ENCODE data around the gene SLC37A4.
A peak's percentile ranks its signal among the peaks of the same experiment; 100 is the strongest.
"Not testable (repeated sequence)": the region's sequence is repeated elsewhere in the genome, so short reads cannot be mapped to it uniquely, and the experiment has no call there.

The SLC37A4 gene

DNA sequence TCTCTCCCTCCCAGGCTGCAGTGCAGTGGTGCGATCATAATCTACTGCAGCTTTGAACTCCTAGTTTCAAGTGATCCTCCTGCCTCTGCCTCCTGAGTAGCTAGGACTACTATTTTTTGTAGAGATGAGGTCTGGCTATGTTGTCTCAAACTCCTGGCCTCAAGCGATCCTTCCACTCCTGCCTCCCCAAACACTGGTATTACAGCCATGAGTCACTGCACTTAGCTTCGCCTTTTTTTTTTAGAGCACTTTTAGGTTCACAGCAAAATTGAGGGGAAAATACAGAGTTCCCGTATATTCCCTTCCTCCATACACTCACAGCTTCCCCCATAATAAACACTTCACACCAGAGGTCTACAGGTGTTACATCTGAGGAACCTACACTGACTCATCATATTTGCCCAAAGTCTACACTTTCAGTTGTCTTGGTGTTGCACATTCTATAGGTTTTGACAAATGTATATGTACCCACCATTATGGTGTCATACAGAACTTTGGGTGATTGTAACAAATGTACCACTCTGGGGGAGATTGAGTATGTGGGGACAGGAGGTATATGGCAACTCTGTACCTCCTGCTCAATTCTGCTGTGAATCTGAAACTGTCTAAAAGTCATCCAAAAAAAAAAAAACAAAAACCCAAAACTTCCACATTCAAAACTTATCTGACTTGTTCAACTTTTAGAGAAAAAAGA is 11.3 kb upstream of the SLC37A4 start:
- no peak for DNase-seq

DNA sequence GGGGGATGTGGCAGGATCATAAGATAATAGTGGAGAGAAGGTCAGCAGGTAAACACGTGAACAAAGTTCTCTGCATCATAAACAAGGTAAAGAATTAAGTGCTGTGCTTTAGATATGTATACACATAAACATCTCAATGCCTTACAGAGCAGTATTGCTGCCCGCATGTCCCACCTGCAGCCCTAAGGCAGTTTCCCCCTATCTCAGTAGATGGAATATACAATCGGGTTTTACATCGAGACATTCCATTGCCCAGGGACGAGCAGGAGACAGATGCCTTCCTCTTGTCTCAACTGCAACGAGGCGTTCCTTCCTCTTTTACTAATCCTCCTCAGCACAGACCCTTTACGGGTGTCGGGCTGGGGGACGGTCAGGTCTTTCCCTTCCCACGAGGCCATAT is 8.8 kb upstream of the SLC37A4 start:
- not testable (repeated sequence) for DNase-seq

DNA sequence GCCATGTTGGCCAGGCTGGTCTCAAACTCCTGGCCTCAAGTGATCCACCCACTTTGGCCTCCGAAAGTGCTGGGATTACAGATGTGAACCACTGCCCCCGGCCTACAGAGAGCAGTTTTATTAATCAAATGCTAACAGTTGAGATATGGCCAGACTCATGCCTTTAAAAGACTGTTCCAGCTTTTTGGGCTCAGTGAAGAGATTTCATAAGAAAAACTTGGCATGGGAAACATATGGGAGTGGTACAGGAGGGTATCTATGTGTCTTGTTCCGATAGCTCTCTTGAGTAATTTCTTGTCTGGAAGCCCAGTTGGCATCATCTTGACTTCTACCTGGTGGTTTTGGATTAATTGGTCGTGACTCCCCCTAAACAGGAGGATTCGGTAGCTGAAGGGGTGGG is 8.2 kb upstream of the SLC37A4 start:
- DNase-seq = no peak

DNA sequence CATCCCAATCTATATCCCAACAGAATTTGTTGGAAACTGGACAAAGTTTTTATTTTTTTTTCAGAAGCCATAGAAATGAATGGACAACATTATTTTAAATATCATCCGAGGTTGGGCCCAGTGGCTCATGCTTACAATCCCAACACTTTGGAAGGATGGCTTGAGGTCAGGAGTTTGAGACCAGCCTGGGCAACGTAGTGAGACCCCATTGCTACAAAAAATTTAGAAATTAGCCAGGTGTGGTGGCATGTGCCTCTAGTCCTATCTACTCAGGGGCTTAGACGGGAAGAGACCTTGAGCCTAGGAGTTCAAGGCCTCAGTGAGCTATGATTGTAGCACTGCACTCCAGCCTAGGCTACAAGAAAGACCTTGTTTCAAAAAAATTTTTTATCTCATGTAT is 4.1 kb upstream of the SLC37A4 start:
- no peak for DNase-seq

DNA sequence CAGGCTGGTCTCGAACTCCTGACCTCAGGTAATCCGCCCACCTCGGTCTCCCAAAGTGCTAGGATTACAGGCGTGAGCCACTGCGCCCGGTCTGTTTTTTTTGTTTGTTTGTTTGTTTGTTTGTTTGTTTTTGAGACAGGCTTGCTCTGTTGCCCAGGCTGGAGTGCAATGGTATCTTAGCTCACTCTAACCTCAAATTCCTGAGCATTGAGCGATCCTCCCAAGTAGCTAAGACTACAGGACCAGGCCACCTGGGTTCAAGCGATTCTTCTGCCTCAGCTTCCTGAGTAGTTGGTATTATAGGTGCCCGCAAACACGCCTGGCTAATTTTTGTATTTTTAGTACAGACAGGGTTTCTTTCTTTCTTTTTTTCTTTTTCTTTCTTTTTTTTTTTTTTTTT is 2.7 kb upstream of the SLC37A4 start:
- not testable (repeated sequence) for DNase-seq

DNA sequence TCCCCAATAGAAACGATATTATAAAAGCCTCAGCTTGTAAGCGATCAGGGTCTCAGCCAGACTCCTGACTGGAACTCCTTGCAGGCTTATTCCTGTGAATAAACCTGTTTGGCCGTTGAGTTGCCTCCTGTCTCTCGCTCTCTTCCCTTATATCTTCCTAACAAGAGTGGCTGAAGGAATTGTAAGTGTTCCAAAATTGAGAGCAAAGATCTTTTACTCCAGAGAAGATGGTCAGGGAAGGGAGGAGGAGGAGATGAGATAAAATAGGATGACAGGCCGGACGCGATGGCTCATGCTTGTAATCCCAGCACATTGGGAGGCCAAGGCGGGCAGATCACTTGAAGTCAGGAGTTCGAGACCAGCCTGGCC is 1.2 kb upstream of the SLC37A4 start:
- DNase-seq = no peak

DNA sequence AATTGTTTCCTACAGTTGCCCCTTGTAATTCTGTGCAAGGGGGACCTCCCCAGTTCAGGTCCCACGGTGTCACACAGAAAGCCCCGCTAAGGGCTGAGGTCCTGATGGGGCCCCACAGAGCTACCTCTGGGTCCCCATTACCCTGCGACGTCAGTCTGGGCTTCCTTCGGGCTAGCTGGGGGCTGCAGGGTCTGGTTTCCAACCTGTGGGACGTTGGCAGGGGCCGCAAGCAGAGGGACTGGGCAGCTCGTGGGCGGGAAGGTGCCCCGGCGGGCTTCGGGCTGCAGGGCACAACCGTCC is 698 bp downstream of the SLC37A4 start:
- DNase-seq = no peak

DNA sequence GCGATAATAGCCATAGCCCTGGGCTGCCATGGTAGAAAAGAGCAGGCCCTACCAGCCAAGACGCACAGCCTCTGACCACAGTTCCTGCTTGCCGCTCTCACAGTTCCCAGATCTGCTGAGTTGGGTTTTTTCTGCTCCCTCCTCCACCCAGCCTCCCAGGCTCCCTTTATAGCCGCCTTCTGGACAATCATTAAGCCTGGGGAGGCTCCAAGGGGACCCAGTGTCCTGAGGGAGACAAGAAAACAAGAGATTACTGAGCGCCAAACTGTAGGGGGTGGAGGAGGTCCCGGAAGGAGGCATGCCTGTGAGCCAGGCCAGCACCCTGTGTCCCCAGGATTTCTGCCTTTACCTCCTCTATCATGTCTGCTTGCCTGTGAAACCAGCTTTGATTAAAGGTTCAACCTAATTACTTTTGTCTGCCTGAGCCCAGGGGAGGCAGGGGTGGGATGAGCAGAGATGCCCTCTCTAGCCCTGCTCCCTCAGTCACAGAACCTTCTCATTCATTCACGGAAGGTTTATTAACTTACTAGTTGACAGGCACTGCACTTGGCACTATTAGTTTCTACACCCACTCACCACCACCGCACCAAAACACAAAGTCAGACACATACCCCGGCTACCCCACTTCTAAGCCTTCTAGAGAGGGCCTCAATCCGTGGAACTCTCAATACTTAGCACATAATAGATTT is 1.2 kb downstream of the SLC37A4 start:
- peak; percentile 35 for DNase-seq

DNA sequence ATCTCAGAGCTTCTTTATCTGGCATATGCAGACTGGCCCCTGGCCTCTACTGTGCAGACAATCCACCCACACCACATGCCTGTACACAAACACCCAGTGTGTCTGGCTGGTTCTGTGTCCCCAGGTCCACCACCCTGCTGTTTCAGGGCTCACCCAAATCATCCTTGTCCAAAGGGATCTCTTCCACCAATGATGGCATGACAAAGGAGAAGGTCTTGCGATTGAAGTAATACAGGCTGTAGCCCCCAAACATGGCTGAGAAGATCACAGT is 1.7 kb downstream of the SLC37A4 start:
- DNase-seq = no peak

DNA sequence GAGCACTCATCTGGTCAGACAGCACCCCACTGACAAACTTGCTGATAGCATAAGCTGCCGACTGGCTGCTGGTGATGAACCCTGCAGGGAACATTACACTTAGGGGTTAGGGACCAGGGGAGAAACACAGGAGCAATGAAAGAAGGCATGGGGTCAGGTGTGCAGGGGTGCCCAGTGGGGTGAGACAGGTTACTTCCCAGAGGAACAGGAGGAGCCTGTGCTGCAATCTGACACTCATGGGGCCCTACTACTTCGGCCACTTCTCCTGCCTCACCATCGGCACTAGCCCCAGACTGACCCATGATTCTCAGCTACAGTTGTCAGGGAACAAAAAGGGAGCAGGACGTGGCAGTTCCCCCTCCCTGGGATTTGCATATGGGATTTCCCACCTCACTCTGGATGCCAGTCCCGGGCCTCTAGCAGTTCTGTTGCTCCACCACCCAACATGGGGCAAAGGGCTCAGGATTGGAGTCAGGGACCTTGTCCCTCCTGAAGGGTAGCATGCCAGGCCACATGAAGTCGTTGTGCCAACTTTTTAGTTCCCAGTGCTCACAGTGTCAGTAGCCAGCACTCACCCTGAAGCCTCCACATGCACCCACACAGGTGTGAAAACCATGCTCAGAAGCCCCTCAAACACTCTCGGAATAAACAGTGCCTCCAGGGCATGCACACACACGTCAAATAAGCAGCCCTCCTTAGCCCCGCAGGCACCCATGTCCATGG is 2.2 kb downstream of the SLC37A4 start:
- DNase-seq = no peak

DNA sequence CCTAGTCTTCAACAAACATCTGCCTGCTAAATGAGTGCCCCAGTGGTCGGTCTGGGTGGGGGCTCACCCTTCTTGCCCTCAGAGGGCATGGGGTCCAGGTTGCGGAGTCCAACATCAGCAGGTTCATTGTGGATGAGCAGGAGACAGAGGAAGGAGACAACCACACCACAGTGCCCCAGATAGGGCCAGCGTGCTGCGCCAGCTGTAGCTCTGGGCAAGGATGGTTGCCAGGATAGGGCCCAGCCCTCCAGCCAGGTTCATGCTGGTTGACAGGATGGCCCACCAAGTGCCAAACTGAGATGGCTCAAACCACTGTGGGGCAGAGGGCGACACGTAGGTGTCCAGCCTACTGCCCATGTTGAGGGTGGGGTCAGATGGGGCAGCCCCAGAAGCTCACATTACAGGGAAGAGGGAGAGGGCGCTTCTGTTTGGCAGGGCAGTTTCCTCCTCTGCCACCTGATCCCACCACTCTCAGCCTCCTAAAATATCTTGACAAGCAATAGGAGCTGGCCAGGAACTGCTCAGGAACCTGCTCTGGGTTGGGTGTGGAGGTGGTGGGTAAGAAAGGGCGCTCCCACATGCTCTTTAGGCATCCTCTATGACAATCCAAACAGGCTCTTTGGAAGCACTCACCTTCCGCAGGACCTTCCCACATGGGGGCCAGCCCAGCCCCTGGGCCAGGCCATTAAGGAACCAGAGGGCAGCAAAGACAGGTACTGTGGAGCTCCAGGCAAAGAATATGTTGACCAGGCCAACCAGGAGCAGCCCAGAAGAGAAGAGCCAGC is 2.9 kb downstream of the SLC37A4 start:
- no peak for DNase-seq

DNA sequence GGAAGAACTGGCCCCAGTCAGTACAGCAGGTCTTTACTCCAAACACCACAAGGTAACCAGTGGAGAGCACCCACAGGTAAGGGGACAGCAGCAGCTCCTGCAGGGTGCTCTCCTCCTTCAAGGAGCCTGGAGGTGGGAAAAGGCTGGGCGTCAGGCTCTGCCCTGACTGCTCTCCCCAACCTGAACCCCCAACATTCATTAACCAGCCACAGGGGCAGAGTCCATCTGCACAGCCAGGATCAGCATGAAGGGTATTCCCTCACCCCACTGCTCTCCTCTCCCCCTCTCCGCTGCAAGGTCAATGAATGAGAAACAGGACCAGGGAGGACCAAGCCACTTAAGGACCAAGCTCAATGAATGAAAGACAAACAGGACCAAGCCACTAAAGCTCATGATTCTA is 3.7 kb downstream of the SLC37A4 start:
- DNase-seq = no peak

DNA sequence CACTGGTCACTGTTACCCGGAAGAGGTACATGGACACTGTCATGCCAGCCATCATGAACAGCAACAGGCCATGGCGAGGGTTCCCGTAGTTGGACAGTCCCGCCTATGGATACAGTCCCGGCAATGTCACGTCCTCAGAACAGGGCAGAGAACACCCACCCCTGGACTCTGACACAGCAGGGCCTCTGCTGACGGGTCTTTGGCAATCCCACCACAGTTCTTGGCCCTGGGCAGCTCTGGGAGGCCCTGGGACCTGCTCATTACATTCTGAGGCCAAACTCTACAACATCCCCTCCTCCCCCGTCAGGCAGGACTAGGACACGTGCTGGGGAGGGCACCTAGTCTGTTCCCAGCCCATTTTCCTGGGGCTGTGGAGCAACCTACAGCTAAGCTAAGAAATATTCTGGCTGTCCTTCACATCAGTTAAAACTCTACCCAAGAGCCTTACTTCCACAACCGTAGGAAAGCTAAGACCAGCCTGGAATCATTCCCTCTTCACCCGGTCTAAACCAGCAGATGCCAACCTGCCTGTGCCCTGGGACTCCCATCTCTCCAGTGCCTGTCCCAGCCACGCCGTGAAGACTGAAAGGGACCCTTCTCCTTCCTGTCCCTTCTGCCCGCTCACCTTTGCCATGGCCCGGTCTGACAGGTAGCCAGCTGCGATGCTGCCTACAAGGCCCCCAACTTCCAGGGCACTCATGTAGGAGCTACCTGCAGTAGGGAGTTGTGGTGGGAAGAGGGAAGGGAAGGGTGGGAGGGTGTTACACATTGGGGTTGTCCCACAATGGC is 4.5 kb downstream of the SLC37A4 start:
- DNase-seq = no peak

DNA sequence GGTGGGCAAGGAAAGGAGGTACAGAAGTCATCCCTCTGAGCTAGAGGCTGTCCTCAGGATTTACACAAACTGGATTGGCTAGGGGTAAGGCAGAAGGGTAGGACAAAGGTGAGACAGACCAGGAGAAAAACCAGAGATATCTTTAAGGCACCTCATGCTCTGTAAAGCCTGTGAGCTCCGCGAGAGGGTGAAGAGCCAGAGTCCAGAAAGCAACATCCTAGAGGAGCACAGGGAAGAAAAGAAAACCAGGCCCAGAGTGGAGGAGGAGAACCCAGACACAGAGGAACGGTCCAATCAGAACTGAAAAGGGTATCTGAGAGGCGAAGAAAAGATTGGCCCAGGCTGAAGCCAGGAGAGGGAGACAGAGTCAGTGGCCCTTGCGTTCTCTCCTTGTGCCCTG is 5.1 kb downstream of the SLC37A4 start:
- DNase-seq = no peak

DNA sequence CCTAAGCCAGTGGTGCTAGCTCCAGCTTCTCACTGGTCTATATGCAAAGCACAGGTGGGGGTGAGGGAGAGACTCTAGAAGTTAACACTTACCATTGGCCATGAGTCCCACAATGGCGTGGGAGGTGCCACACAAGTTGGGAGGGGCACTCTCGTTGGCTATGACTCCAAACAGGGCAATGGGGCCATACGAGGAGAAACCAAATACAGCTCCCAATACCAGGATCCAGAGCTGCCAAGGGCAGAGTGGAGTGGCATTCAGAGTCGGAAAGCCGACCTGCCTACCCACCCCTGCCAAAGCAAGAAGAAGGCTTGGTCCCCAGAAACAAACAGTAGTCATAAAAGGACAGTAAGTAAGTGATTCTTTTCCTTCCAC is 5.6 kb downstream of the SLC37A4 start:
- no peak for DNase-seq

DNA sequence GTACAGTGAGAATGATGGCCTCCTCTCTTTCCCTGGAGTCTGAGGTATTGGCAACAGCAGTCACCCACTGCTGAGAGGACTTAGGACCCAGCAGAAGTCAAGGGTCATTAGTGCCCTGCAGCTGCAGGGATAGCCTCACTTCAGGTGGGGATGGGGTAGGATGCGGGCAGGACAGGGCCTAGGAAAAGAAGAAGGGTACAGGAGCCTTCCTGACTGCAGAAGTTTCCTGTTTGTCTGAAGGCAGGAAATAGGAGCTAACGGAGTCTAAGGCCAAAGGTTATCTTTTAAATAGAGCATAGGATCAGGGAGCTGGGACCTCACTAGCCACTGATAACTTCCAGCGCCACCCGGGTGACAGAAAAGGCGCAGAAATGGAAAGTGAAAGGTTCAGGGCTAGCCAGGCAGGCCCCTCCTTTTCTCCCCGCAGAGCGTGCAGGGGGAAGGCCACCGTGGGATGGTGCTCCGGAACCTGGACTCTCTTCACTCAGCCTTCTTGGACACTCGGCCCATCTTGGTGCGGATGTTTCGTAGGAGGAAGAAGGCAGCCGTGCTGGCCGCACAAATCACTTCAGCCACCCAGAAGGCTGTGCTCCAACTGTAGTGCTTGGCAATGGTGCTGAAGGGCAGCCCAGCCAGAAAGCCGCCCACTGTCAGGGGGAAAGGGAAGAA is 6.1 kb downstream of the SLC37A4 start:
- DNase-seq = no peak

DNA sequence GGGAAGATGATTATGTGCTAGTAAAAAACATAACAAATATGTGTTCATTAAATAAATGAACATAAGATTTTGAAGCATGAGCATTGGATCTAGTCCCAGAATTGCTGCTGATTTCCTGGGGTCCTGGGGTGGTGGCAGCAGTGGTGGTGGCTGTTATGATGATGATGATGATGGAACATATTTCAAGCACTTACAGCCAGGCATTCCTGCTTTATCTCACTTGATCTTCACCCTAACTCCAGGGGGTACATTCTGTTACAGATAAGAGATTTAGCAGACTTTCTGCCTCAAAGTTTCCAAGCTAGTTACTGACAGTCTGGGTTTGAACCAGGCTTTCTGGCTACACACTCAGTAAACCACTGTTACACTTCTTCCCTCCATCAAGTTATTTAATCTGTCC is 6.9 kb downstream of the SLC37A4 start:
- no peak for DNase-seq

DNA sequence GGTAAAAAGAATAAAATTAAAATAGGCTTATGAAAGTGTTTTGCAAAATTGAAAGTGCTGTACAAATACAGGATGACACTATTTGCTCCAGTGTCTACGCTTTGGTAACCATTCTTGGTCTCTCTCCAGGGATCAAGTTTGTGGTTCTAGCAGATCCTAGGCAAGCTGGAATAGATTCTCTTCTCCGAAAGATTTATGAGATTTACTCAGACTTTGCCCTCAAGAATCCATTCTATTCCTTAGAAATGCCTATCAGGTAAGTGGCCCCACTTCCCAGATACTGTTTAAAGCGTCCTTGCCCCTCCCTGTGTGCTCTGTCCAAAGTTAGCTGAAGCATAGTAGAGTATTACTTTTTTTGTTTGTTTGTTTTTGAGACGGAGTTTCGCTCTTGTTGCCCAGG is 9.0 kb downstream of the SLC37A4 start:
- DNase-seq = no peak

DNA sequence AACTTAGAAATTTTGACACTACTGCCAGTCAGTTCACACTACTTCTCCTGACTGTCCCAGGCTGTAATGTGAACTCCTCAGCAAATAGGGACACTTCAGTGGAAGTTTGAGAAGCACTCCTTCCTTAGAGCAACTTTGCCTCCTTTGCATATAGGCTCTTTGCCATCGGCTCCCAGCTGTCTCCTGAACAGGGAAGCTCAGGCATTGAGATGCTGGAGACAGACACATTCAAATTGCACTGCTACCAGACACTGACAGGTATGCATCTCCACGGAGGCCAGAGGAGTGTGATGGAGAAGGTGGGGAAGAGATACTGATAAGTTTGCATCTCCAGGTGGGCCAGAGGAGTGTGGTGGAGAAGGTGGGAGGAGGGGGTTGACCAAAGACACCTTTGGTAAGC is 10.7 kb downstream of the SLC37A4 start:
- DNase-seq = no peak

DNA sequence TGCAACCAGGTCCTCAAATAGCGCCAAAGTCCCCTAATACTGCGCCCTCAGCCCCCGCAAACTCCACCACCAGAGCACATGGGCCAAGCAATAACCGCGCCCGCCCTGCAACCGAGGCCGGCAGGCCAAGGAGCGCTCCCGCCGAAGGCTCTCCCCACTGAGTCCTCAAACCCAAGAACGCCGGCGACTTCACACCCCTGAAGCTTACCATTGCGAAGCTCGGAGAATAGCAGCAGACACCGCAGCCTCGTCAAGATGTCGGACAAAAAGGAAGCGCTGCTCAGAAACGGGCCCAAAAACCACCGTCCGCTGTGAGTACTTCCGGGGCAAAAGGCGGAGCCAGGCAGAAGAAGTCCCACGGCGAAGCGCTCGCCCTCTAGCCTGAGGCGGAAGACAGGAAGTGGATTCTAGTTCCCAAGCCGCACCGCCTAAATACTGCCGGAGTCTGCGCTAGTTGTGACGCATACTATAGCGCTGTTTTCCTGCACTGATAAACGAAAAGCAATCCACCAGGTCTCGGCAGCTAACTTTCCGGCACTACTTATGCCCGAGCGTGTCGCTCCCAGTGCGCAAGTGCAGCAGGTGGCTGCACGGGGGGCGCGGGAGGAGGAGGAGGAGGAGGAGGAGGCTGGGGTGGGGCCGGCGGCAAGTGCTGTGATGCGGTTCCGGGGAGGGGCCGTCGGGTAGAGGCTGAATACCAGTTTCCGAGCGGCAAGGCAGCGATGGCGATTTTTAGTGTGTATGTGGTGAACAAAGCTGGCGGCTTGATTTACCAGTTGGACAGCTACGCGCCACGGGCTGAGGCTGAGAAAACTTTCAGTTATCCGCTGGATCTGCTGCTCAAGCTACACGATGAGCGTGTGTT is 12.4 kb downstream of the SLC37A4 start, which contains the start of the genes RPS25 and TRAPPC4:
Gene RPS25 (minus strand): TSS at position 270 of the 865 bp plus-strand sequence. CDS start 59 bp downstream, at position 211.
Gene TRAPPC4 (plus strand): TSS at position 693 of the 865 bp plus-strand sequence. CDS start 30 bp downstream, at position 723.
- peak; percentile 89 for DNase-seq

DNA sequence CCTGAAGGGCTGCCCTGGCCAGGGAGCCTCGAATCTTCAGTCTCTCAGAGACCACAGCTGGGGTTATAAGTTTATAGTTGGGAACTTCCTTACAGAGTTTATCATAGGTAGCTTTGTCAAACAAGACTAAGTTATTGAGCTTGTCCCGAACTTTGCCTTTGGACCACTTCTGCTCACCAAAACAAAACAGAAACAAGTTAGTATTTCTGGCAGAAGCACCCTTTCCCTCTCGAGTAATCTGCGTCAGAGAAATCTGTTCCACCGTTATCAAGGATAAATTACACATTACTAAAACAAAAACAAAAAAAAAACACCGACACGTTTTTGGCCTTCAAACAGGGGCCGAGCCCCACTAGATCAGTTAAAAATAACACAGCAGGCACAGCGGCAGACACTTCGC is 13.3 kb downstream of the SLC37A4 start:
- DNase-seq = not testable (repeated sequence)
